PC-3 (cell line): ENCODE data around the gene STXBP6. TPM values are rescaled to one million over a fixed set of nuclear protein-coding genes. Genes with fewer than 3 reads are reported as not detected.

Experiments
- ATAC-seq: fragments of 200-7000 bp; cut with Tn5 transposase; 2 replicates; pipeline ENCODE4 v1.9.1; 2020; ENCODE audit warnings: mild to moderate bottlenecking, moderate library complexity
- BruUV-seq: library from RNA; stranded (reverse); fragments of 400-500 nt; replicated peaks from 2 replicates; lab custom pipeline; 2021; lab: Mats Ljungman, UMichigan
- CTCF ChIA-PET: fragments of 300-600 bp; sonication (Branson Sonifier 250); formaldehyde crosslinking; loops from one replicate; lab custom pipeline; 2022; ENCODE audit warnings: antibody characterized with exemption; lab: Charles Lee
- POLR2A ChIA-PET: fragments of 300-600 bp; sonication (Branson Sonifier 250); formaldehyde crosslinking; loops from one replicate; lab custom pipeline; 2022; ENCODE audit warnings: antibody characterized with exemption; ENCODE audit not compliant: unreplicated experiment; lab: Charles Lee
- DNase-seq: peaks from one replicate; pipeline ENCODE4 v3.0.0-alpha.2; 2015
- H2AFZ ChIP-seq: fragments of 300-600 bp; sonication (generic); 2 replicates; pipeline ENCODE4 v1.6.0; 2016; ENCODE audit warnings: antibody characterized with exemption, low read length
- H3F3A ChIP-seq: fragments of 300-600 bp; sonication (generic); one replicate; pipeline ENCODE4 v1.6.0; 2017; ENCODE audit warnings: antibody characterized with exemption, low read length, control low read depth, mild to moderate bottlenecking; ENCODE audit not compliant: unreplicated experiment
- H3K27ac ChIP-seq: fragments of 300-600 bp; sonication (generic); 2 replicates; pipeline ENCODE4 v1.5.1; 2016; ENCODE audit warnings: mild to moderate bottlenecking, low read length
- H3K27me3 ChIP-seq: fragments of 300-600 bp; sonication (generic); 2 replicates; pipeline ENCODE4 v1.6.1; 2016; ENCODE audit warnings: low read length, mixed read lengths
- H3K36me3 ChIP-seq: fragments of 300-600 bp; sonication (generic); 2 replicates; pipeline ENCODE4 v1.6.1; 2016; ENCODE audit warnings: low read depth, mixed run types, low read length, mixed read lengths
- H3K4me1 ChIP-seq: fragments of 300-600 bp; sonication (generic); 2 replicates; pipeline ENCODE4 v1.5.1; 2016; ENCODE audit warnings: low read length; ENCODE audit not compliant: insufficient read depth
- H3K4me2 ChIP-seq: fragments of 300-600 bp; sonication (generic); 2 replicates; pipeline ENCODE4 v1.6.0; 2016; ENCODE audit warnings: low read length
- H3K4me3 ChIP-seq: fragments of 300-600 bp; sonication (generic); 2 replicates; pipeline ENCODE4 v1.5.1; 2016; ENCODE audit warnings: mild to moderate bottlenecking, low read length, mixed read lengths
- H3K79me2 ChIP-seq: fragments of 300-600 bp; sonication (generic); 2 replicates; pipeline ENCODE4 v1.6.1; 2017; ENCODE audit warnings: low read length, mixed read lengths
- H3K9ac ChIP-seq: fragments of 300-600 bp; sonication (generic); 2 replicates; pipeline ENCODE4 v1.6.0; 2016; ENCODE audit warnings: mild to moderate bottlenecking, low read length
- H3K9me2 ChIP-seq: fragments of 300-600 bp; sonication (generic); replicated peaks from 2 replicates; pipeline ENCODE4 v1.6.1; 2016; ENCODE audit warnings: mixed run types, low read length, mixed read lengths
- H3K9me3 ChIP-seq: fragments of 300-600 bp; sonication (generic); 2 replicates; pipeline ENCODE4 v1.6.1; 2016; ENCODE audit warnings: low read length, mixed read lengths
- H4K20me1 ChIP-seq: fragments of 300-600 bp; sonication (generic); 2 replicates; pipeline ENCODE4 v1.6.1; 2016; ENCODE audit warnings: low read length, mixed read lengths
- EZH2 ChIP-seq: fragments of 300-600 bp; sonication (generic); IDR thresholded peaks from one replicate; pipeline ENCODE4 v1.6.1; 2017; ENCODE audit warnings: antibody characterized with exemption, mild to moderate bottlenecking, low read length; ENCODE audit not compliant: unreplicated experiment
- EZH2phosphoT487 ChIP-seq: fragments of 300-600 bp; sonication (generic); IDR thresholded peaks from 2 replicates; pipeline ENCODE4 v1.6.1; 2018; ENCODE audit warnings: mild to moderate bottlenecking, antibody characterized with exemption, low read length, borderline replicate concordance
- intact Hi-C: fragments of 100-400 bp; cut with micrococcal nuclease; formaldehyde crosslinking; loops from 2 replicates; pipeline ENCODE4 v1.9.0; 2023
- total RNA-seq: library from RNA; depleted of rRNA; stranded (reverse); fragments of >200 nt; gene quantifications from 2 replicates; pipeline ENCODE4 v1.2.3, GENCODE V29; 2014
- TF ChIP-seq, protein P1 (sequence below): fragments of 300-600 bp; sonication (generic); conservative IDR thresholded peaks from 2 replicates; pipeline ENCODE4 v1.5.1; 2017; ENCODE audit warnings: antibody characterized with exemption, low read depth, mild to moderate bottlenecking, low read length

The STXBP6 gene
- total RNA-seq, 1 experiment from 2014 or later: 0.40 TPM

DNA sequence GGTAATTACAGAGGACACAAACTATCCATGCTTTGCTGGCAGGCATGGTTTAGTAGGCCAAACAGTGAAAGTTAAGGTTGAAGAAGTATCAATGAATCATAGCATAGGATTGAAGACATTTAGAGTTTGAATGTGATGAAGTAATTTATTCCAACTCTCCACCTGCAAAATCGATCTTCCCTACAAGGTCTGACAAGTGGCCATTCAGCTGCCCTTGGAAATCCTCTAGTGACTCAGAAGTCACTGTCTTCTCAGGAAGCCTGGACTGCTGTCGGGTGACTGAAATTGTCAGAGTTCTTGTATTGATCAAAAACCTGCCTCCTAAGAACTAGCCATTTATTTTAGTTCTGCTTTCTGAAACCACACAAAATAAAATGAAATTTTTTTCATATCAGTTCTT is 17.7 kb upstream of the STXBP6 start:
- Histone ChIP-seq H3K36me3 (no peaks in the 10 kb centered on the region), H3F3A (no peaks in the 10 kb centered on the region), H3K9me3 (no peaks in the 10 kb centered on the region), H3K4me1 (no peaks in the 10 kb centered on the region), H3K9ac (no peak overlapping the region), H4K20me1 (no peaks in the 10 kb centered on the region), H2AFZ (no peak overlapping the region), H3K27ac (no peak overlapping the region), H3K9me2 (no peaks in the 10 kb centered on the region), H3K4me2 (no peak overlapping the region), H3K79me2 (no peaks in the 10 kb centered on the region), H3K4me3 (no peak overlapping the region), H3K27me3 (no peaks in the 10 kb centered on the region)
- BruUV-seq: no TSS peak
- intact Hi-C loops: no loop called here
- no peak for ATAC-seq
- TF ChIP-seq, protein P1, sequence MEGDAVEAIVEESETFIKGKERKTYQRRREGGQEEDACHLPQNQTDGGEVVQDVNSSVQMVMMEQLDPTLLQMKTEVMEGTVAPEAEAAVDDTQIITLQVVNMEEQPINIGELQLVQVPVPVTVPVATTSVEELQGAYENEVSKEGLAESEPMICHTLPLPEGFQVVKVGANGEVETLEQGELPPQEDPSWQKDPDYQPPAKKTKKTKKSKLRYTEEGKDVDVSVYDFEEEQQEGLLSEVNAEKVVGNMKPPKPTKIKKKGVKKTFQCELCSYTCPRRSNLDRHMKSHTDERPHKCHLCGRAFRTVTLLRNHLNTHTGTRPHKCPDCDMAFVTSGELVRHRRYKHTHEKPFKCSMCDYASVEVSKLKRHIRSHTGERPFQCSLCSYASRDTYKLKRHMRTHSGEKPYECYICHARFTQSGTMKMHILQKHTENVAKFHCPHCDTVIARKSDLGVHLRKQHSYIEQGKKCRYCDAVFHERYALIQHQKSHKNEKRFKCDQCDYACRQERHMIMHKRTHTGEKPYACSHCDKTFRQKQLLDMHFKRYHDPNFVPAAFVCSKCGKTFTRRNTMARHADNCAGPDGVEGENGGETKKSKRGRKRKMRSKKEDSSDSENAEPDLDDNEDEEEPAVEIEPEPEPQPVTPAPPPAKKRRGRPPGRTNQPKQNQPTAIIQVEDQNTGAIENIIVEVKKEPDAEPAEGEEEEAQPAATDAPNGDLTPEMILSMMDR: no peak
- TF ChIP-seq EZH2phosphoT487 (no peak), EZH2 (no peak)
- no peak for DNase-seq
- ChIA-PET POLR2A (no interaction called here), CTCF (no interaction called here)

DNA sequence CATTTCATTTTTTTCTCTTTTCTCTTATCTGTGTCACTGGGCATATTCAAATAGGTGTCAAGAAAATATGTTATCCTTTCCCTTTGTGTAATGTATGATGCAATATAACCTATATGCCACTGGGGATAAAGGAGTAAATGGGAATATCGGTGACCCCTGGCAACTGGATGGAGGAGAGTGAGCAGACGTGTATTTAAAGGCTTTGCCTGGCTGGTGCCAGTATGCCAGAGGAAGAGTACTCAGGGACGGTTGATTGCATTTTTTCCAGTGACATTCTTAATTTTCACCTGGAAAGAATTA is 12.0 kb upstream of the STXBP6 start:
- Histone ChIP-seq H3F3A (no peaks in the 10 kb centered on the region), H3K27ac (no peak overlapping the region), H3K4me3 (no peak overlapping the region), H3K9ac (no peak overlapping the region), H3K27me3 (no peaks in the 10 kb centered on the region), H4K20me1 (no peaks in the 10 kb centered on the region), H3K9me3 (no peaks in the 10 kb centered on the region), H3K9me2 (no peaks in the 10 kb centered on the region), H2AFZ (no peak overlapping the region), H3K79me2 (no peaks in the 10 kb centered on the region), H3K4me1 (no peaks in the 10 kb centered on the region), H3K4me2 (no peak overlapping the region), H3K36me3 (no peaks in the 10 kb centered on the region)
- intact Hi-C loops: no loop called here
- no peak for DNase-seq
- ATAC-seq: no peak
- no TSS peak for BruUV-seq
- CTCF ChIA-PET: no interaction called here
- TF ChIP-seq EZH2phosphoT487 (no peak), EZH2 (no peak)
- TF ChIP-seq, protein P1: no peak
- POLR2A ChIA-PET: no interaction called here

DNA sequence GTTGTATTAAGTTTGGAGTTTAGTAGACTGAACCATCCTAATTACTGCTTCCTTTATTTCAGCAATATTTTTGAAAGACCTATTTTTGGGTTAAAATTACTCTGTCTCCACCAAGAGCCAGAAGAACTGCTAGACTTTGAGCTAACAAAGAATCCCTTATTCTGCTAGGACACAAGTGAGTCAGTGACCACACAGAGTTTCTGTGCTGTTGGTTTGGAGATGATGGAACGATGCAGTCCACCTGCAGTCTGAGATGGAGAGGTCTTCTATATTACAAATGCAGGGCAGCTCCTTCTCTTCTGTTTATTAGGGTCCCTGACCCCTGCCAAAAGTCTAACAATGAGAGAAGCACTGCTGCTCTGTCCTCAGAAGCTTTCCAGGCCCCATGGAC is 6.7 kb upstream of the STXBP6 start:
- Histone ChIP-seq H4K20me1 (no peaks in the 10 kb centered on the region), H3K27me3 (0 out of 2 replicates have a peak, but pooled peaks cover under 1% of the 10 kb centered on the region), H3K79me2 (no peaks in the 10 kb centered on the region), H3K4me3 (no peak overlapping the region), H2AFZ (no peak overlapping the region), H3K4me2 (no peak overlapping the region), H3K27ac (no peak overlapping the region), H3K9me2 (no peaks in the 10 kb centered on the region), H3F3A (no peaks in the 10 kb centered on the region), H3K4me1 (no peaks in the 10 kb centered on the region), H3K9ac (no peak overlapping the region), H3K36me3 (no peaks in the 10 kb centered on the region), H3K9me3 (no peaks in the 10 kb centered on the region)
- BruUV-seq: no TSS peak
- ChIA-PET POLR2A (no interaction called here), CTCF (no interaction called here)
- intact Hi-C loops: no loop called here
- ATAC-seq (no peak), DNase-seq (no peak)
- TF ChIP-seq EZH2phosphoT487 (no peak), EZH2 (no peak)
- TF ChIP-seq, protein P1: no peak
